ENCODE results near the gene BAHCC1.
"Not testable (repeated sequence)": the region's sequence is repeated elsewhere in the genome, so short reads cannot be mapped to it uniquely, and the experiment has no call there.

Gene BAHCC1

GRCh38 chr17:81414756-81415516, 19.7 kb downstream of the BAHCC1 start:
- DNase-seq: no peak

GRCh38 chr17:81415681-81416080, 20.4 kb downstream of the BAHCC1 start:
- no peak for DNase-seq

GRCh38 chr17:81416612-81417011, 21.4 kb downstream of the BAHCC1 start:
- no peak for DNase-seq

GRCh38 chr17:81417049-81417878, 22.0 kb downstream of the BAHCC1 start:
- DNase-seq: no peak

GRCh38 chr17:81417879-81418709, 22.8 kb downstream of the BAHCC1 start:
- no peak for DNase-seq

- DNase-seq: no peak
These were observed 23.6 kb downstream of the BAHCC1 start for GRCh38 chr17:81418710-81419318.

- DNase-seq: no peak
These were observed 24.1 kb downstream of the BAHCC1 start for GRCh38 chr17:81419319-81419885.

- DNase-seq: no peak
These were observed 24.9 kb downstream of the BAHCC1 start for GRCh38 chr17:81419886-81420768.

- DNase-seq: no peak
These were observed 25.7 kb downstream of the BAHCC1 start for GRCh38 chr17:81420769-81421462.

- DNase-seq: no peak
These were observed 27.8 kb downstream of the BAHCC1 start for GRCh38 chr17:81422776-81423697.

- no peak for DNase-seq
These were observed 28.4 kb downstream of the BAHCC1 start for GRCh38 chr17:81423698-81424071.

- DNase-seq: no peak
These were observed 29.1 kb downstream of the BAHCC1 start for GRCh38 chr17:81424151-81425017.

GRCh38 chr17:81425041-81425440, 29.8 kb downstream of the BAHCC1 start:
- not testable (repeated sequence) for DNase-seq

- DNase-seq: not testable (repeated sequence)
These were observed 30.6 kb downstream of the BAHCC1 start for GRCh38 chr17:81425716-81426392.

GRCh38 chr17:81426393-81427172, 31.3 kb downstream of the BAHCC1 start:
- no peak for DNase-seq

- no peak for DNase-seq
These were observed 32.2 kb downstream of the BAHCC1 start for GRCh38 chr17:81427173-81428120.

All from stimulated activated CD4-positive, alpha-beta T cell treated with anti-CD3 and anti-CD28 coated beads, Interleukin-4, amount 100 ng/mL, for 1 hour (primary cell).